Inflammatory macrophage (primary cell): ENCODE results near the gene APP.

Experiments
- DNase-seq, 2 donors: peaks; one replicate each; pipeline ENCODE4 v3.0.0-alpha.2; 2020 to 2022
- total RNA-seq, 18 experiments: gene quantifications; one replicate each; lab custom pipeline; 2026; ENCODE audit warnings: mixed read lengths in 6 of 18, inconsistent platforms in 2 of 18; lab: John Stamatoyannopoulos, UW

The APP gene
- total RNA-seq, result 278 to 428 (median 328) reads per million in 18 experiments

GRCh38 chr21:26170471-26171257 lies at the start of gene APP:
Gene APP, minus strand, starts transcription at chr21:26170770. Its CDS starts 150 bp downstream, at chr21:26170620.
- peak; percentile 77 to 89 for DNase-seq

DNA sequence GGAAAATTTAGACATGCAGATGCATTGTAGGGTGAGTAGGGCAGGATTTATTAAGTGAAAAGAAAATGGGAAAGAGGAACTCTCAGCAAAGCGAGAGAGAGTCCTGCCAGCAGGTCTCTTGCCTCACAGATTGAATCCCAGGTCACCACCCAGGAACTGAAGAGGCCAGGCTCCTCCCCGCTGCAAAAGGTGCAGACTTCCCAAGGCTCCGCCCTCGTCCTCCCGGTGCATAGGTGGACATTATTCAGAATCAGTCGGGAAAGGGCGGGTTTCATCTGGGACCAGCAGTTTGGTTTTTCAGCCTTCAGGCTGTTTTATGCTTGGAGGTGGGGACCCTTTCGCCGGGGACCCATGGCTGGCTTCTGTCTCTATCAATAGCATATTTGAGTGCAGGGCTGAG lies 41.6 kb upstream of the APP start:
- DNase-seq, result no peak

GRCh38 chr21:26210614-26211013 lies 40.0 kb upstream of the APP start:
- DNase-seq, result no peak

DNA sequence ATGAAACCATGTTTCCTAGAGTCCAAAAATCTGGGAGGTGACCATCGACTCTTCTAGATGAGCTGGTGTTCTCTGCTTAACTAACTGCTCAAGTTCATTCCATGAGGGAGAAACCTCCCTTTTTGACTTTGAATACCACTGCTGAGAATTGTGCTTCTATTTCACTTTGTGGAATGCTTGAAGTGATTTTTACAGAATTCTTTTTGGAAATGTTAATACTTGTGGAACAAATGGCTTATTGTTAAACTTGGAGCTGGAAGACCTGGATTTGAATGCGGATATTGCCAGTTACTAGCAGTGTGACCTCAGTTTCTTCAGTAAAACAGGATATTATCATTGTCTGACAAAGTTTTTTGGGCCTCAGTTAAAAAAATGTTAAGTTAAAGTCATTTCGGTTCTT lies 36.5 kb upstream of the APP start:
- no peak for DNase-seq

GRCh38 chr21:26199456-26199855 lies 28.9 kb upstream of the APP start:
- DNase-seq, result no peak

GRCh38 chr21:26195708-26196107 lies 25.1 kb upstream of the APP start:
- DNase-seq, result no peak

DNA sequence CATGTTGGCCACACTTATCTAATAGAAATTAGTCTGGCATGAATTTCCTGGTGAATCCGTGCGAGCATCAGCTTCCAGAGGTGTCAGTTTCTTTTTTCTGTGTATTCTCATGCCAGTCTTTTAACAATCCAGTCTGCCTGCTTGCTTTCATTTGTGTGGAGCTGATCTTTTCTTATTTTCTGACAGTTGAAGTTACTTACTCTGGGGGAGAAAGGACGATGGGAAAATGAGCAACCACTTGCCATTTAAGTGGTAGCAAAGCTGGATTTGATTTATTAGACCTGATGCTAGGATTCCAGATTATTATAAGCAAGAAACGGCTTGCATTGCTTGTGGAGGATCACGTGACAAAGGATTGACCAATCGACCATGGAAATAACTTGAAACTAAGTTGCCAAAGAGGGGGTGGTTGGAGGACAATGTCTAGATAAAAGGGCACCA lies 24.3 kb upstream of the APP start:
- no peak for DNase-seq

GRCh38 chr21:26194326-26194725 lies 23.8 kb upstream of the APP start:
- no peak for DNase-seq

GRCh38 chr21:26191609-26192008 lies 21.0 kb upstream of the APP start:
- DNase-seq, result no peak

DNA sequence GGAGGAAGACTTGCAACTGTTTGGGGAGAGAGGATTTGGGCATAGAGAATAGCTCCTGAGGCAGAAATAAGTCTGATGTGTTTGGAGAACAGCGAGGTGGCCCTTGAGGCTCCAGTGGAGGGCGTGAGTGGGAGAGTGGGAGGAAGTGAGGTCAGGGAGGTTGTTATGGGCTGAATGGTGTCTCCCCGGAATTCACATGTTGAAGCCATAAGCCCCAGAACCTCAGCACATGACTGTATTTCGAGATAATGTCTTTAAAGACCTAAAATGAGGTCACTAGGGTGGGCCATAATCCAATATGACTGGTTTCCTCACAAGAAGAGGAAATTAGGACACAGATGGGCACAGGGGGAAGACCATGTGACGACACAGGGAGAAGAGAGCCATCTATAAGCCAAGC lies 17.9 kb upstream of the APP start:
- DNase-seq, result peak; percentile 23 to 70

- DNase-seq, result no peak
Observed at GRCh38 chr21:26185446-26185845, 14.9 kb upstream of the APP start.

- DNase-seq, result peak; percentile 21 to 40
Observed at GRCh38 chr21:26185021-26185420, 14.5 kb upstream of the APP start.

- DNase-seq, result no peak
Observed at GRCh38 chr21:26179501-26179900, 8.9 kb upstream of the APP start.

DNA sequence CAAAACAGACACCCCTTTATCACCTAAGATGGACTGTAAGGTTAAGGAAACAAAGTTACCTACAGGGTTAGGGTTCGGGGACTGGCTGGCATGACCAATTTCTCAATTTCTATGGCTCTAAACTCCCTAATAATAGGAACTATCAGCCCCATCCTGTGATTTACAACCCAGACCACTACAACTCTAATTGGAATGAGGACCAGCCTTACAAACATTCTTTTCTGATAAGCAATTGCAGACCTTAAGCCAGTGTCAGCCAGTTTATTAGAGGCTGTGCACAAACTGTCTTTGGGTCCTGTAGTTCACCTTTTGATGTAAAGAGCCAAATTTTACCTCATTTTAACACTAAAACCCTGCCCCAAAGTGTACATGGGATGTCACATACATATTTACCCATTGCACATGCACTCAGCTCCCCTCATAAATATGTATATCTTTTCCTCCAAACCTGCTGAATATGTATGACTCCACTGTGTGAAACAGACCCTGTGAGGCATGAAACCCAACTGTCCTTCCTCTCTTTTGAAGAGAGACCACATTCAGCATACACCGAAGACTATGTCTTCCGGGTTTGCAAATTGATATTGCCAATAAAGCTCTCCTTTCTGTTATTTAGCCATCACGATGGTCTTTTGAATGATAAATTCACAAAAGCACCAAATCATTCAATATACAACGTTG lies 7.3 kb upstream of the APP start:
- no peak for DNase-seq

DNA sequence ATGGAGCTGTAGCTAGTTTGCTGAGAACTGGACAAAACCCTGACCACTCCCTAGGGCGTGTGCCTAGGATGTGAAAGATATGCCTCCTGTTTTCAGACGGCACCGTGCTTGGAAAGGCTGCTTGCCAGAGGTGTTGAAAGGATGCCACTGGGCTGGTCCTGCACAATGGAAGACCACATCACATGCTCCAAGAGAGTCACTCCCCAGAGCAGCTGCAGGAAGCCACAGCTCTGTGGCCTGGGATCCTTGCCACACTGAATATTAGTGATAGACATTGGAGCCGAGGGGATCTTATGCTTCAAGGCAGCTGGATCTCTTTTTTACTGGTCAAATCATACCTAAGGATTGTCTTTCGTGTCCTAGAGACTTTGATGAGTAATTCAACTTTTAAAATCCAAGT lies 6.6 kb upstream of the APP start:
- no peak for DNase-seq

DNA sequence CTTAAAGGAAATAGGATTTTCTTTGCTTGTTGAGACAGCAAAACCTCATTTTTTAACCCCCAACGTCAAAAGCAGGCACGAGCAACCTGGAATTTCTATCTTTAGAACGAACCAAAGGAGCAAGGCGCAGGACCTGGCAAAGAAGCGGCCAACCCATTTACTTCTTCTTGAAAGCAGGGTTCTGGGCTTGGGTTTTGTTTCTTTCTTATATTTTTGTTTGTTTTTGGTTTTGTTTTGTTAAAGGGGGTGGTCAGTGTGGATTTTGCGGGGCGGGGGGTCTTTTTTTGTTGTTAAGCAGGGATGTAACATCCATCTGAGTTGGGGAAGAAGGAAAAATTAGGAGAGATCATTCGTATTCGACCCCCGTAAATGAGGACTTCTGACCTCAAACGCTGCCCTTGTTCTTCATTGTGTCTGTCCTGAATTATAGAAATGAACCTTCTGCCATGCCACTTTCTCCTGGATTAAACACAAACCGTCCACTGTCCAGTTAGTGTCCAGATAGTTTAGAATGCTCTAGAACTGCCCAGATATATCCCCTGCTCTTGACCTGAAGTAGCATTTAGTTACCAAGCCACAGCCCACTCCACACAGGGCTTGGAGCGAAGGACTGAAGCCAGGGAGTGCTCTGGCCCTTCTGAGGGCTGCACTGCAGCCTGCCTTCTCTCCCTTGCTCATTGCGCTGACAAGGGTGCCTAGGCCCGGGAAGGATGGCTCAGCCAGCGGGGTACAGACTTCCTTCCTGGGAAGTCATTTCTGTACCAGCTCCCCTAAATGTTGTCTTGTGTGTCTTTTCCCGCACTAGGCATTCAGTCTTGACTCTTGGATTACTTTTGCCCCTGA lies 909 bp upstream of the APP start:
- no peak for DNase-seq

GRCh38 chr21:26169611-26170470 lies 729 bp downstream of the APP start:
- DNase-seq, result peak; percentile 37 to 58

GRCh38 chr21:26169061-26169610 lies 1.4 kb downstream of the APP start:
- DNase-seq, result peak; percentile 60 to 65

DNA sequence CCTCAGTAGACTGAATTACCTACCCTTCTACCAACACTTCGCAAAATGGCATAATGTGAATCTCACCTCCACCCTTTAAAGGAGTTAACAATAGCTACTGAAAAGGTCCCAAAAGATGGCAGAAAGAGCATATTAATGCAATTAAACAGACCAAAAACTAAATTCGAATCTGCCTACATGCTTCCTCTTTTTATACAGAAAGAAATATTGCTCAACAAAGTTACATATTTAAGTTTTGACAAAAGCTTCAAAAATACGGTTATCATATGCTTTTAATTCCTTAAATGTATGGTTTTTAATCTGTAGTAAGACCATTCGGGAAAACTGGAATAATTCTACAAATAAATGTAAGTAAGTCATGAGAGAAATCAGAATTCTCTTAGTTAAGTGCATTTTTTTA lies 2.2 kb downstream of the APP start:
- peak in 1 of 2 donors; percentile 54 for DNase-seq

DNA sequence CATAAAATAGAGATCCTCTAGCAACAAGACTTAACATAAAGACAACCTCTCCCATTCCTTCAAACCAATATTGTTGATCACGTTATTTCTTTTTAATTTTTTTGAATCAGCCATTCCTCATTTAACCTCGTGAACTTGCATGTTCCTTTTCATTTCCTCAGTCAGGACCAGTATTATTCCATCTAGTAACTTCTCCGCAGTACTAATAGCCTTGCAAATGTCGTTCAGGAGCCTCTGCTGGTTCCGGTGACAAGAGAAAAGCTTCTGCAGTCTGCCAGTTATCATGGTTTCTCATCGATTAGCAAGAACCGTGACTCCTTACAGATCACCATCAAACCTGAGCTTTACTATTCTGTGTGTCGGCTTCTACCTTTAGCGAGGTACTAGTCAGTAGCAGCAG lies 3.0 kb downstream of the APP start:
- DNase-seq, result no peak

GRCh38 chr21:26165331-26165730 lies 5.2 kb downstream of the APP start:
- DNase-seq, result no peak

DNA sequence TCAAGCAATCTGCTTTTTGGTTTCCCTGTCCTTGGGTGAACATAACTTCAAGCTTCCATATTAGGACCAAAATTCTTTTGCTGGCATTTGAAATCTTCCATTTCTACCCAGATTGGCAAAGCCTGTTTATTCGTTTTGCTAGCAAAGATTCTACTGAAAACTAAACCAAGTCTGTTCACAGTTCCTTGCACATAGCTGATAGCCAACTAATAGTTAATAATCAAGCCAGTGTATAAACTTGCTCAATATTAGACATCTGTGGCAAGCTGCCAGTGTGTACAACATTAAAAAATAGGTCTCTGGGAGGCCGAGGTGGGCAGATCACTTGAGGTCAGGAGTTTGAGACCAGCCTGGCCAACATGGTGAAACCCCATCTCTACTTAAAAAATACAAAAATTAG lies 6.3 kb downstream of the APP start:
- no peak for DNase-seq
